Kidney epithelial cell (primary cell): ENCODE results near the gene HTR2C. TPM values are rescaled to one million over a fixed set of nuclear protein-coding genes. Genes with fewer than 3 reads are reported as not detected.

Experiments
- DNase-seq: peaks from one replicate; pipeline ENCODE4 v3.0.0-alpha.2; 2010; ENCODE audit warnings: low read depth
- H3K27me3 ChIP-seq: 2 replicates; pipeline ENCODE4 v1.6.0; 2011; ENCODE audit warnings: low read length; ENCODE audit not compliant: control insufficient read depth, insufficient read depth
- H3K36me3 ChIP-seq: 2 replicates; pipeline ENCODE4 v1.5.1; 2011; ENCODE audit warnings: low read length; ENCODE audit not compliant: control insufficient read depth, insufficient read depth
- H3K4me3 ChIP-seq: 2 replicates; pipeline ENCODE4 v1.5.1; 2011; ENCODE audit warnings: low read depth, mild to moderate bottlenecking, control low read depth, low read length
- total RNA-seq: library from RNA; depleted of rRNA; stranded (reverse); fragments of >200 nt; gene quantifications from 2 replicates; pipeline ENCODE4 v1.2.3, GENCODE V29; 2015
- TF ChIP-seq, protein P1 (sequence below): IDR thresholded peaks from 2 replicates; pipeline ENCODE4 v1.5.1; 2011; ENCODE audit warnings: mild to moderate bottlenecking, moderate library complexity, low read length, control low read depth, inconsistent platforms; ENCODE audit not compliant: insufficient read depth, poor library complexity, severe bottlenecking

Gene HTR2C
- total RNA-seq, 1 donor from 2014 or later, result not detected

GRCh38 chrX:114798907-114799306 is 215.0 kb downstream of the HTR2C start:
- TF ChIP-seq, protein P1, sequence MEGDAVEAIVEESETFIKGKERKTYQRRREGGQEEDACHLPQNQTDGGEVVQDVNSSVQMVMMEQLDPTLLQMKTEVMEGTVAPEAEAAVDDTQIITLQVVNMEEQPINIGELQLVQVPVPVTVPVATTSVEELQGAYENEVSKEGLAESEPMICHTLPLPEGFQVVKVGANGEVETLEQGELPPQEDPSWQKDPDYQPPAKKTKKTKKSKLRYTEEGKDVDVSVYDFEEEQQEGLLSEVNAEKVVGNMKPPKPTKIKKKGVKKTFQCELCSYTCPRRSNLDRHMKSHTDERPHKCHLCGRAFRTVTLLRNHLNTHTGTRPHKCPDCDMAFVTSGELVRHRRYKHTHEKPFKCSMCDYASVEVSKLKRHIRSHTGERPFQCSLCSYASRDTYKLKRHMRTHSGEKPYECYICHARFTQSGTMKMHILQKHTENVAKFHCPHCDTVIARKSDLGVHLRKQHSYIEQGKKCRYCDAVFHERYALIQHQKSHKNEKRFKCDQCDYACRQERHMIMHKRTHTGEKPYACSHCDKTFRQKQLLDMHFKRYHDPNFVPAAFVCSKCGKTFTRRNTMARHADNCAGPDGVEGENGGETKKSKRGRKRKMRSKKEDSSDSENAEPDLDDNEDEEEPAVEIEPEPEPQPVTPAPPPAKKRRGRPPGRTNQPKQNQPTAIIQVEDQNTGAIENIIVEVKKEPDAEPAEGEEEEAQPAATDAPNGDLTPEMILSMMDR, result no peak
- H3K4me3 ChIP-seq, result no peak overlapping the region
- no peak for DNase-seq

GRCh38 chrX:114800719-114801118 is 216.8 kb downstream of the HTR2C start:
- no peaks in the 10 kb centered on the region for H3K36me3 ChIP-seq
- TF ChIP-seq, protein P1, result no peak
- no peaks in the 10 kb centered on the region for H3K27me3 ChIP-seq
- H3K4me3 ChIP-seq, result no peak overlapping the region
- DNase-seq, result no peak

More at GRCh38 chrX:114798907-114799306, 215.0 kb downstream of the HTR2C start:
- H3K36me3 ChIP-seq, result no peaks in the 10 kb centered on the region
- no peaks in the 10 kb centered on the region for H3K27me3 ChIP-seq

DNA sequence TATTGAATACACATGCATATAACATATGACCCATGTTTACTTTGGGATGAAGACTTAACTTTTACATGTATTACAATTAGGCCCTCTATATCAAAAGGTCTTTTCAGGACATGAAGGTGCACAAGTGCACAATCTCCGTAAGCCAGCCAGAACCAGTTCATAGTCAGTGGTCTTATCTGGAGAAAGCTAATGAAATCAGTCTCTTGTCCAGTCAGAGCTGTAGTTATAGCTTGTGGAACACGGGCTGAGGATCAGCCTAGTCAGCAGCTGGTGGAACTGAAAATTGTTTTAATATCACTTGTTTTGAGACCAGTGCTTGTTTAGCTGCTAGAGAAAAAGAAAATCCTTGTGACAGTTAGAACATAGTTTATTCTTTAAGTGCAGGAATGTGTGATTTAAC is 235.6 kb downstream of the HTR2C start:
- DNase-seq, result no peak
- TF ChIP-seq, protein P1, result no peak
- Histone ChIP-seq H3K36me3 (no peaks in the 10 kb centered on the region), H3K4me3 (no peak overlapping the region), H3K27me3 (no peaks in the 10 kb centered on the region)

DNA sequence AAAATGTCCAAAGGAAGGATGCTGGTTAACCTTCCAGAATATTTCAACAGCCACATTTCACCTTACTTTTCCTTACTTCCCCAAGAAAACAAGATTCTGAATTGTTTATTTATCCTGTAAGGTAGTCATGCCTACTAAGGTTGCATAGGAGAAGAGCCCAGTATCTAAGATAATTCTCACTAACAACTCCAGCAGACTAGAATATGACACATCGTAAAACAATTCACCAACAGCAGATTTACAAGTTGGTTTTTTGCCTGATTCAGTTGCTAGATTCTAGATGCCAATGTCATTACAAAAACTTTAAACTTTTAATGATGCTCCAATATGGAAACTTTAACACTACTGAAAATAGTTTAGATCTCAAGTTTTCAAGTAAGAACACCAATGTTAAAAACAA is 257.2 kb downstream of the HTR2C start:
- TF ChIP-seq, protein P1, result no peak
- Histone ChIP-seq H3K27me3 (no peaks in the 10 kb centered on the region), H3K36me3 (no peaks in the 10 kb centered on the region), H3K4me3 (no peak overlapping the region)
- DNase-seq, result no peak

GRCh38 chrX:114842181-114842580 is 258.3 kb downstream of the HTR2C start:
- TF ChIP-seq, protein P1, result no peak
- no peak overlapping the region for H3K4me3 ChIP-seq
- DNase-seq, result no peak
- H3K36me3 ChIP-seq, result no peaks in the 10 kb centered on the region
- H3K27me3 ChIP-seq, result no peaks in the 10 kb centered on the region

- DNase-seq, result no peak
- TF ChIP-seq, protein P1, result no peak
These were observed 305.6 kb downstream of the HTR2C start for GRCh38 chrX:114889481-114889880.

More at GRCh38 chrX:114889481-114889880, 305.6 kb downstream of the HTR2C start:
- Histone ChIP-seq H3K27me3 (no peaks in the 10 kb centered on the region), H3K4me3 (no peak overlapping the region), H3K36me3 (no peaks in the 10 kb centered on the region)
